H1 (cell line): ENCODE measurements around the gene BRIP1. TPM values are rescaled to one million over a fixed set of nuclear protein-coding genes. Genes with fewer than 3 reads are reported as not detected.

Source experiments
- CTCF ChIA-PET: fragments of 300-600 bp; sonication (Branson Sonifier 250); formaldehyde crosslinking; loops from one replicate; lab custom pipeline; 2021; ENCODE audit not compliant: partially characterized antibody; lab: Charles Lee
- POLR2A ChIA-PET: fragments of 300-600 bp; sonication (Branson Sonifier 250); formaldehyde crosslinking; loops from one replicate; lab custom pipeline; 2021; ENCODE audit warnings: inconsistent platforms; ENCODE audit not compliant: partially characterized antibody; lab: Charles Lee
- DNase-seq, 2 experiments: peaks; one replicate each; pipeline versions ENCODE4 v3.0.0 to v3.0.0-alpha.2; 2010 to 2022; ENCODE audit warnings: low spot score in 2 of 2, low read depth in 1 of 2, mixed read lengths in 1 of 2
- FAIRE-seq: peaks from 2 replicates; lab custom pipeline; 2011; peaks lifted over from hg19 to GRCh38; lab: Jason Lieb, UNC
- H2AFZ ChIP-seq: 2 replicates; pipeline ENCODE4 v1.8.1; 2012; ENCODE audit warnings: low read length, inconsistent platforms
- H2AK5ac ChIP-seq: 2 replicates; pipeline ENCODE4 v1.6.1; 2013; ENCODE audit warnings: low read depth, low read length
- H2BK120ac ChIP-seq: replicated peaks from 2 replicates; pipeline ENCODE3; 2013; ENCODE audit warnings: low read depth, low read length, inconsistent platforms
- H2BK12ac ChIP-seq: 2 replicates; pipeline ENCODE4 v1.6.1; 2013; ENCODE audit warnings: low read depth, low read length
- H2BK15ac ChIP-seq: 2 replicates; pipeline ENCODE4 v1.6.1; 2013; ENCODE audit warnings: low read length
- H2BK20ac ChIP-seq: 2 replicates; pipeline ENCODE4 v1.6.1; 2013; ENCODE audit warnings: low read length
- H2BK5ac ChIP-seq: 2 replicates; pipeline ENCODE4 v1.6.1; 2013; ENCODE audit warnings: low read depth, low read length
- H3K14ac ChIP-seq: 2 replicates; pipeline ENCODE4 v1.6.1; 2013; ENCODE audit warnings: inconsistent platforms; ENCODE audit not compliant: insufficient read length
- H3K18ac ChIP-seq: 2 replicates; pipeline ENCODE4 v1.6.1; 2013; ENCODE audit warnings: low read length; ENCODE audit errors: extremely low read depth
- H3K23ac ChIP-seq: 2 replicates; pipeline ENCODE4 v1.6.1; 2013; ENCODE audit warnings: inconsistent platforms; ENCODE audit not compliant: insufficient read length
- H3K23me2 ChIP-seq: 2 replicates; pipeline ENCODE4 v1.6.1; 2013; ENCODE audit warnings: low read depth, low read length
- H3K27ac ChIP-seq: 2 replicates; pipeline ENCODE4 v1.6.1; 2011; ENCODE audit warnings: low read depth, low read length, inconsistent platforms
- H3K27me3 ChIP-seq, 4 experiments: replicated peaks in 1 of 4; 1 replicate in 1 of 4; 2 replicates in 3 of 4; pipeline versions ENCODE4 v1.6.1 to v1.8.1; 2011 to 2013; ENCODE audit warnings: low read length in 3 of 4, mild to moderate bottlenecking in 3 of 4, inconsistent platforms in 2 of 4, mixed read lengths in 2 of 4, moderate library complexity in 1 of 4; ENCODE audit not compliant: control insufficient read depth in 3 of 4, insufficient read depth in 3 of 4; ENCODE audit errors: extremely low read depth in 1 of 4
- H3K36me3 ChIP-seq, 4 experiments: 2 replicates each; pipeline versions ENCODE4 v1.6.1 to v1.8.1; 2011 to 2013; ENCODE audit warnings: mild to moderate bottlenecking in 4 of 4, low read length in 3 of 4, moderate library complexity in 2 of 4, control low read depth in 1 of 4, inconsistent platforms in 1 of 4; ENCODE audit not compliant: insufficient read depth in 4 of 4, control insufficient read depth in 2 of 4
- H3K4ac ChIP-seq: replicated peaks from 2 replicates; pipeline ENCODE3; 2013; ENCODE audit warnings: low read length, low read depth, mixed read lengths, inconsistent platforms; ENCODE audit not compliant: insufficient read length
- H3K4me1 ChIP-seq, 4 experiments: replicated peaks in 1 of 4; 1 replicate in 1 of 4; 2 replicates in 3 of 4; pipeline versions ENCODE4 v1.6.1 to v1.8.1; 2011 to 2013; ENCODE audit warnings: low read length in 3 of 4, inconsistent platforms in 2 of 4, mixed read lengths in 1 of 4; ENCODE audit not compliant: insufficient read depth in 4 of 4, control insufficient read depth in 3 of 4
- H3K4me2 ChIP-seq, 2 experiments: 2 replicates each; pipeline versions ENCODE4 v1.6.1 to v1.8.1; 2011 to 2013; ENCODE audit warnings: low read depth in 2 of 2, low read length in 2 of 2, control low read depth in 1 of 2, inconsistent platforms in 1 of 2, mild to moderate bottlenecking in 1 of 2; ENCODE audit not compliant: insufficient read depth in 1 of 2
- H3K4me3 ChIP-seq, 4 experiments: fragments of 200-600, 300-600 bp in 1 of 4; sonication (generic), shearing (Covaris generic), sonication (Bioruptor Twin) in 1 of 4; 2 replicates each; pipeline versions ENCODE4 v1.5.1 to v1.8.1; 2011 to 2016; ENCODE audit warnings: low read length in 4 of 4, low read depth in 3 of 4, control low read depth in 2 of 4, inconsistent platforms in 2 of 4, mild to moderate bottlenecking in 2 of 4, mixed read lengths in 1 of 4, moderate library complexity in 1 of 4; ENCODE audit not compliant: insufficient read depth in 2 of 4; ENCODE audit errors: extremely low read depth in 1 of 4
- H3K56ac ChIP-seq: replicated peaks from 2 replicates; pipeline ENCODE3; 2013; ENCODE audit warnings: low read depth, mild to moderate bottlenecking, mixed read lengths, low read length, inconsistent platforms; ENCODE audit not compliant: insufficient read length
- H3K79me1 ChIP-seq: 2 replicates; pipeline ENCODE4 v1.6.1; 2013; ENCODE audit warnings: low read depth, low read length, control low read depth
- H3K79me2 ChIP-seq, 2 experiments: 2 replicates each; pipeline versions ENCODE4 v1.6.1 to v1.8.1; 2012 to 2013; ENCODE audit warnings: low read length in 2 of 2, mild to moderate bottlenecking in 2 of 2, inconsistent platforms in 1 of 2; ENCODE audit not compliant: insufficient read depth in 2 of 2, control insufficient read depth in 1 of 2
- H3K9ac ChIP-seq, 4 experiments: replicated peaks in 1 of 4; 1 replicate in 1 of 4; 2 replicates in 3 of 4; pipeline versions ENCODE4 v1.6.1 to v1.8.1; 2011 to 2013; ENCODE audit warnings: low read depth in 3 of 4, low read length in 3 of 4, control low read depth in 2 of 4, mild to moderate bottlenecking in 2 of 4, moderate library complexity in 2 of 4, inconsistent platforms in 1 of 4; ENCODE audit errors: extremely low read depth in 1 of 4
- H3K9me3 ChIP-seq, 2 experiments: 2 replicates each; pipeline versions ENCODE4 v1.6.1 to v1.8.1; 2012 to 2013; ENCODE audit warnings: mild to moderate bottlenecking in 2 of 2, moderate library complexity in 2 of 2, control low read depth in 1 of 2, inconsistent platforms in 1 of 2, low read depth in 1 of 2, low read length in 1 of 2, mixed read lengths in 1 of 2; ENCODE audit not compliant: insufficient read depth in 2 of 2
- H4K20me1 ChIP-seq, 2 experiments: replicated peaks in 1 of 2; 2 replicates each; pipeline versions ENCODE3 to v1.8.1; 2011 to 2013; ENCODE audit warnings: inconsistent platforms in 2 of 2, low read length in 2 of 2, mild to moderate bottlenecking in 1 of 2; ENCODE audit not compliant: insufficient read depth in 2 of 2, control insufficient read depth in 1 of 2
- H4K5ac ChIP-seq: 2 replicates; pipeline ENCODE4 v1.6.1; 2013; ENCODE audit warnings: low read length, low read depth, mixed read lengths, inconsistent platforms; ENCODE audit not compliant: insufficient read length
- H4K8ac ChIP-seq: 2 replicates; pipeline ENCODE4 v1.8.0; 2013; ENCODE audit warnings: mild to moderate bottlenecking, moderate library complexity, low read length, inconsistent platforms; ENCODE audit not compliant: insufficient read depth; ENCODE audit errors: extremely low read depth
- H4K91ac ChIP-seq: replicated peaks from 2 replicates; pipeline ENCODE3; 2013; ENCODE audit warnings: low read length, mixed read lengths, inconsistent platforms; ENCODE audit not compliant: insufficient read length
- ASH2L ChIP-seq: fragments of 200-600, 300-600 bp; sonication (generic); IDR thresholded peaks from one replicate; pipeline ENCODE4 v1.7.1; 2017; ENCODE audit warnings: low read length
- MAFK ChIP-seq: IDR thresholded peaks from 2 replicates; pipeline ENCODE4 v1.6.1; 2012; ENCODE audit warnings: low read depth, mild to moderate bottlenecking, improper control_type of control experiment, low read length
- RNF2 ChIP-seq: fragments of 200-900, 300-1000 bp; sonication (generic); IDR thresholded peaks from 2 replicates; pipeline ENCODE4 v1.7.1; 2016; ENCODE audit warnings: borderline replicate concordance, low read depth, mild to moderate bottlenecking, antibody characterized with exemption, low read length; ENCODE audit not compliant: poor library complexity, severe bottlenecking; ENCODE audit errors: missing control alignments
- SAP30 ChIP-seq: fragments of 300-600 bp; sonication (generic); IDR thresholded peaks from 2 replicates; pipeline ENCODE4 v1.7.1; 2012; ENCODE audit warnings: low read length, moderate library complexity, mild to moderate bottlenecking, inconsistent platforms; ENCODE audit not compliant: insufficient read depth, insufficient replicate concordance
- TBP ChIP-seq: IDR thresholded peaks from 2 replicates; pipeline ENCODE4 v1.6.1; 2011; ENCODE audit warnings: low read depth, low read length, improper control_type of control experiment
- WGBS, 2 experiments: shearing (Covaris generic) in 1 of 2; methylation state at CpG; one replicate each; pipeline versions ENCODE4 v1.1.6 to v1.1.7; 2013 to 2015; ENCODE audit warnings: low lambda C conversion rate in 2 of 2, mixed read lengths in 2 of 2, inconsistent platforms in 1 of 2, low coverage in 1 of 2, missing lambda C conversion rate in 1 of 2; ENCODE audit not compliant: insufficient replicate concordance in 2 of 2, insufficient coverage in 1 of 2, insufficient read length in 1 of 2; ENCODE audit errors: extremely low coverage in 1 of 2, missing lambda C conversion rate in 1 of 2; 5-methylcytosine and 5-hydroxymethylcytosine counted together
- polyA plus RNA-seq, 7 experiments: library from polyadenylated mRNA; depleted of rRNA in 3 of 7; stranded (reverse) in 5 of 7; unstranded in 2 of 7; fragments of >200 nt in 5 of 7; fragments of 200-250 nt in 2 of 7; gene quantifications; 1 replicate in 5 of 7; 2 replicates in 1 of 7; 4 replicates in 1 of 7; pipeline versions ENCODE4 v1.2.1 to v1.2.3, GENCODE V29; 2011 to 2013; ENCODE audit warnings: missing spikeins in 2 of 7, mixed read lengths in 2 of 7
- total RNA-seq: library from RNA; stranded (reverse); fragmentation: NEBNext Ultra II Directional; extraction: Animal tissue kit (Norgen Biotek cat#: 25700); gene quantifications from 2 replicates; pipeline ENCODE4 v1.2.1, GENCODE V29; 2021

Gene BRIP1
- total and polyA plus RNA-seq, 2 of the 8 experiments (the other 6 are each of a cell fraction or from before 2014, with no cell fraction given) = 5.8 to 19.2 TPM

DNA sequence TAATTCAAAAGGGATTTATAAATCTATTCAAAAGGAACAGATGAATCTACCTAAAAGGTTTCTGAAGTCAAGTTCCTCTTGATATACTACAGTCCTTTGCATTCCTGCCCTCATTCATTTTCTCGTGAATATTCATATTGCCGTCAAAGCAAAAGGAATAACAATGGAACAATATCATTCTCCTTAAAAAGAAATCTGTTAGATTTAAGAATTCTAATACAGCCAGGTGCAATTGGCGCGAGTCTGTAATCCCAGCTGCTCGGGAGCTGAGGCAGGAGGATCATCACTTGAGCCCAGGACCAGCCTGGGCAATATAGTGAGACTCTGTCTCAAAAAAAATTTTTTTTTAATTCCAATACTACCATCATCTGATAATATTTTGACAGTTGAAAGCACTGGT is 130.3 kb downstream of the BRIP1 start:
- Histone ChIP-seq H3K27ac (no peak overlapping the region), H3K56ac (no peak overlapping the region), H3K27me3 (no peaks in the 10 kb centered on the region), H3K79me2 (no peaks in the 10 kb centered on the region), H4K5ac (no peak overlapping the region), H3K9me3 (0 out of 4 replicates have a peak, but pooled peaks cover 0 to 2% of the 10 kb centered on the region in 2 experiments), H3K36me3 (peaks cover 0 to 4% (median 2%) of the 10 kb centered on the region in 4 experiments; a peak in 3 of 8 replicates), H3K9ac (no peak overlapping the region), H3K4ac (no peak overlapping the region), H2BK15ac (no peak overlapping the region), H3K18ac (no peak overlapping the region), H3K79me1 (no peaks in the 10 kb centered on the region), H3K23ac (no peak overlapping the region), H2BK20ac (no peak overlapping the region), H3K14ac (no peak overlapping the region), H2AFZ (no peak overlapping the region), H2BK5ac (no peak overlapping the region), H4K8ac (no peak overlapping the region), H3K4me3 (no peak overlapping the region), H3K4me2 (no peak overlapping the region), H2BK120ac (no peak overlapping the region), H3K4me1 (no peaks in the 10 kb centered on the region), H4K20me1 (no peaks in the 10 kb centered on the region), H2AK5ac (no peak overlapping the region), H3K23me2 (no peaks in the 10 kb centered on the region), H2BK12ac (no peak overlapping the region), H4K91ac (no peak overlapping the region)
- TF ChIP-seq TBP (no peak), RNF2 (no peak), MAFK (no peak), ASH2L (no peak), SAP30 (no peak)
- FAIRE-seq (no peak), DNase-seq (no peak)
- ChIA-PET POLR2A (no interaction called here), CTCF (no interaction called here)
- WGBS, 2 experiments = 92% methylated on average over 5 of the region's 5 CpGs; no CpG with 5 or more reads in 1 of the 2 experiments
